GM21529 (cell line): ENCODE results near the gene TOPORS.
"Not testable (repeated sequence)": the region's sequence is repeated elsewhere in the genome, so short reads cannot be mapped to it uniquely, and the experiment has no call there.

Experiments
- ATAC-seq: cut with Tn5 transposase; IDR thresholded peaks from one replicate; pipeline ENCODE4 v1.9.1; 2021; ENCODE audit not compliant: unreplicated experiment

Gene TOPORS

DNA sequence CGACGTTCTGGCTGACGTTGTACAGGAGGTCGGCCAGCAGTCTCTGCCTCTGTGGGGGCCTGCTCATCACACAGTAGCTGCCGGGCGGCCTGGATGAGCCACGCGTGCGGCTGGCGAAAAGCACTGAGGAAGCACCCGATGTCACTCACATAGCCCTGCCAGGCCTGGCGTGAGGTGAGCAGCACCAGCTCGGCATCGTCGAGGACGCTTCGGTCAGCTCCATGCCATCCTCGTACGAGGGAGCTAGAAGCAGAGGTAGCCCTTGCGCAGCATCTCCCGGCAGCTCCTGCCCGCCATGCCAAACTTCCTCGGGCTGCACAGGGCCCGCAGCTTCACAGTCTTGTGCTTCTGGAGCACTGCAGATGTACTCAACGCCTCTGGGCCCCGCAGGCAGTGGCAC, 14.4 kb upstream of the TOPORS start:
- ATAC-seq = no peak

DNA sequence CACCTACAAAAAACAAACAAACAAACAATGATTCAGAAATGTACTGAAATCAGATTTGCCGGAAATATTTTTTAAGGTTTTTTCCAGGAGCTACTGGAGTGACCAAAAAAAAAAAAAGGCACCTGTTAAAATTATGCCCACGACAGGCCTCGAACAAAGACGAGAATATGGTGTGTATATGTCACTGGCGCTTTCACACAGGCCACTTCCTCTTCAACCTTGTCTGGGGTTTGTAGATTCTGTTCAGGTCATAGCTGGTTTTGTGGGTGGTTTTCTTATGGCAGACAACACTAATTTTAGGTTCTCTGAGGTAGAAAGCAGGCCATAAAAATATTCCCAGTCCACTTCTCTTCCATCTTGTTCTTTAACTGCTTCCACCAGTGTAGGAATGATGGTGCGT, 13.6 kb upstream of the TOPORS start:
- no peak for ATAC-seq

DNA sequence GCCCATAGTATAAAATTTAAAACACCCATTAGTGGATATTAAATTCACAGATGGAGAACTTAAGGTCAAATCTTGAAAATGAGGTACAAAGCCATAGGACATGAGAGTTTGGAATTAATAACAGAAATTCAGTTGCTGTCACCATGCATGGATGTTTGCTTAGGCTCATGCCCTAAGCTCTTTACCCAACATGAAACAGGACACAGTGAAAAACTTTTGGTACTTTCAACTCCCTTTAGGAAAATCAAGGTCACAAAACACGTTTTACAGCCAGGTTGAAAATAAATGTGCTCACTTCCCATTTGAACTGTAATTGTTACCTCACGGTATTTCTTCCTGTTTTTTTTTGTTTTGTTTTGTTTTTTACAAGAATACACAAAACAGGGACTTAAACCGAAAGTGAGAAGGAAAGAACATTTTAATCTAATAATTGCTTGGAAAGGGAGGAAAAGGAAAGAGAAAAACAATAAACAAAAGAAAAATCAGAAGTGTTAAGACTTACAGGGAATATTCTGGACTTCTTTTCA, 6.1 kb upstream of the TOPORS start:
- no peak for ATAC-seq

DNA sequence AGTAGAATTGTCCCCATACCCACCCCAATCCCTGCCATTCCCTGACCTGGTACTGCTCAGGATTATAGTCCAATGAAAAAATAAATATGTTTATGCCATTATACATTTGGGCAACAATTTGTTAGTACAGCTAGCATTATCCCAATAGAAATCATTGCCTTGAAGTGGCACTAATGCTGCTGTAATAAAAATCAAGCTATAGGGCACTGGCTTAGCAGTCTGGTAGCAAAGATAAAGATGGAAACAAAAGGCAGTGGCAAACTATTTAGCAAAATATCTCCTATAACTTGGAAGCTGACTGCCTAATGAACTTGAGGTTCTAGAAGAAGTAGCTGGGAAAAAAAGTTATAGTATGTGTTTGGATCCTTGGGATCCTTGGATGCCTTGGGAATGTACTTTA, 2.2 kb upstream of the TOPORS start:
- no peak for ATAC-seq

DNA sequence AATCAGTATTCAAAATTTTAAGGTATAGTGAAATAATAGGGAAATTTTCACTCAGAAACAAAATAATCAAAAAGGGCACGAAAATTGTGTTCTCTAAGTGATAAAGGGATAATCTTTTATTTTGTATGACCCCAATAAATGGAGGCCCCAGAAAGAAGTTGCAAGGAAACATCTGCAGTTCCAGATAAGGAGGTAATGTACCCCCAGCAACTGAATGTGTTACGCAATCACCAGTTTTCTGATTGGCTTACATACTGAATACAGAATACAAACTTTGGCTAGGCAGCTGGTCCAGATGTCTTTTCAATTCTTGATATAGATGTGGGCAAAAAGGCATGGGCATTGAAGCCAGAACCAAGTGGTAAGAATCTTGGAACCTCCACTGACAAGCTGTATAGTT, 1.7 kb upstream of the TOPORS start:
- no peak for ATAC-seq

DNA sequence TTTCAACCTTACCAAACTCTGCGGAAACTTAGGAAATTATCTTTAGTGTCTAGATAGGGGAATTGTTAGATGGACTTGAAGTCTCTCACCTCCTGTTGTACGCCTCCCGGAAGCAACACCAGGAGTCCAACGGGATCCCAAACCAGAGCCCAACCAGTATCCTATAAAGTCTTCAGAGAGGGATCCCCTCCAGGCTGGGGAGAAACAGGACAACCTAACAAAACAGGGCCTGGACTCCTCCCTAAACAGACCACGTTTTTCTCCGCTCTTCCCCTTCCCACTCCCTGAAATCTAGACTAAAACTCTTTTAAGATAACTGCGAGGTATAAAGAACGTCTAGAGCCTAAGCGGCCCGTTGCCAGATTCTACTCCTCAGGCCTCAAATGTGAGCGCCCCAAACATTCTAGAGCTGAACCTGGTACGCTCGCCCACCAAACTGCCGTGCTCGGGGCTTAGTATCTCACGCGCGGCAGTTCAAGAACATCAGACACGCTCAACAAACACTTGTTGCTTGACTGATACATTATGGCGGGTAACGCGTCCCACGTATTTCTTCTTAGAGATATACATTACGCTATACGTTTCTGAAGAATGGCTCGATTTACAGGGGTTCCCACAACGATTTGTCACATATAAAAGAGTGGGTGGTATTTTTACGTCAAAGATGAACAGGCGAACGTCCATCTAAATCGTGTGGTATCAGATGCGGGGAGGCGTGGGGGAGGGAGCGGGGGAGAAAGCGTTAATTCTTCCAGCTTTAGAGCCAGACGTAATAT, 922 bp downstream of the TOPORS start:
- ATAC-seq = peak; percentile 3

DNA sequence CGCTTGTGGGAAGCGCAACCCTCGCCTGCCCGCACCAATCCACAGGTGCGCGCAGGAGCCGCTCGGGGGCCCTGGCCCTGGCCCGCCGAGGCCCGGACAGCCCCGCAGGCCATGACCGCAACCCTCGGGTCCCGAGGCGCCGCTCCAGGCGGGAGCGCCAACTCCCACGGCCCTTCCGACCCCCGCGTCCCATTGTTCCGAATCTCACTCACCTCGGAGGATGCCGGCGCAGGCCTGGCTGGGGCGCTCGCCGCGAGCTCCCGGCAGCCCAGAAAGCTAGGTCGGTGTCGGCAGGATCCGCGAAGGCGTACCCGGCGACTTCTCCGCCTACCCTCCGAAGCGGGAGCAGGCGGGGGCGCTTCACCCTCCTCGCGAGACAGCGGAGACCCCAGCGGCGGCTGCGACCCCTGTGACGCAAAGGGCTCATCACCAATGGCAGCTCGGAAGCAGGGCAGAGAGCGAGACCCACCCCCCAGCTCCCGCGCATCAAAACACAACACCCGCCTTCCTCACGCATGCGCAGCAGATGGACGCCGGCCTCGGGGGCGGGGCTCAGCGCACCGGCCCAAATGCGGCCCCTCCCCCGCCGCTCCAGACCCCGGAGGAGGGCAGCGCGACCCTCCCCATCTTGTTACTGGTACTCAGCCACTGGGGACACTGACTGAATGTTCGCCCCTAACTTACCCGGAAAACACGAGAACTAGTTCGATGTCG, 1.7 kb downstream of the TOPORS start:
- peak; percentile 61 for ATAC-seq

DNA sequence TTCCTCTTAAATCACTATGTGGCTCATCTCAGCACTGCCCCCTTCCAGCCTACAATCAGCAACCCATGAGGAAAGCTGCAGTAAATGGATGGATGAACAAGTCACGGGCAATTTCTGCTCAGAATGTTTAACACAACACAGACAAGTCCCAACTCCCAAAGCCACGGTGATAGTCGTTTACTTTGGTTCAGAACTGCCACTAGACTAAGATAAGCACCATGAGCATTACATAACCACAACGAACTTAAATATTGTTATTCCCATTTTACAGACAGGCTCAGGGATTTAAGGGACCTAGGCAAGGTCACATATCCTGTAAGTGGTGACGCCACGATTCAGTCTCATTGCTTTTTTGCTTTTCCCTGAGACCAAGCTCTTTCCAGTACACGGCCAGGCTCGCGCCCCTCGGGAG, 2.2 kb downstream of the TOPORS start:
- no peak for ATAC-seq

DNA sequence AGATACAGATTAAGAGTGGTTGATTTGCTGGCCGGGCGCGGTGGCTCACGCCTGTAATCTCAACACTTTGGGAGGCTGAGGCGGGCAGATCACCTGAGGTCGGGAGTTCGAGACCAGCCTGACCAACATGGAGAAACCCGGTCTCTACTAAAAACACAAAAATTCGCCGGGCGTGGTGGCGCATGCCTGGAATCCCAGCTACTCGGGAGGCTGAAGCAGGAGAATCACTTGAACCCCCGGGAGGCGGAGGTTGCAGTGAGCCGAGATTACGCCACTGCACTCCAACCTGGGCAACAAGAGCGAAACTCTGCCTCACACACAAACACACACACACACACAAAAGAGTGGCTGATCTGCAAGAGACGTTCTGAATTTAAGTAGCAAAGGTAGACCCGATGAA, 4.2 kb downstream of the TOPORS start:
- not testable (repeated sequence) for ATAC-seq

DNA sequence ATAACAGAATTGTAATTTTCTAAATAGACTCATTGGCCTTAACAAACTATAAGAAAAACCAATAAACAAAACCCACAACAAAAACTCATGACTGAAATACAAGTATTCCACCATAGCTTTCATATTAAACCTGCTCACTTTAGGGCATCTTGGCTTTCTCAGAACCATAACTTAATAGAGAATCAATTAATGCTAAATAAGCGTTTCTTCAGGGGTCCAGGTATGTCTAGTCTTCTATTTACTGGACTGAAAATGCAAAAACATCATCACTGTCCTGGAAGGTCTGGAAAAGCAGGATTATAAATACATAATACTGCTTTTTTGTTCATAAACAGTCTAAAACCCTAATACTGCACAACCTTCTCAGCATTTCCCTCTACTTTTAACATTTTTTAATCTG, 6.5 kb downstream of the TOPORS start:
- ATAC-seq = no peak

DNA sequence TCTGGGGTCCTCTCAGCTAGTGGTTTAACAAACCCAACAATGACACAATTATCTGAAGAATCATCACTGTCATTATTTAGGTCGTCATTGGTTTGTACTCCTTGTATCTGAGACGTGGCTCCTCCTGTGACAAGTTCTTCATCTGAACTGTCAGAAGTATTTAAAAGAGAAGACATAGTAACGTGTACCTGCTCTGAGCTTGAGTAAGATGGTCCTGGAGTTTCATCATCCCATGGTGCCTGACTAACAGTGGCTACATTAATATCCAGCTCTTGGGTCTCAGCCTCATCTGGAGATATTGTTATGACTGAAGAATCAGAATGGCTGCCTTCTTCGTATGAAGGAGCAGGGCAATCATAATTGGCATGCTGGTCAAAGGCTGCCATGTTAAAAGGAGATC, 9.3 kb downstream of the TOPORS start:
- no peak for ATAC-seq

DNA sequence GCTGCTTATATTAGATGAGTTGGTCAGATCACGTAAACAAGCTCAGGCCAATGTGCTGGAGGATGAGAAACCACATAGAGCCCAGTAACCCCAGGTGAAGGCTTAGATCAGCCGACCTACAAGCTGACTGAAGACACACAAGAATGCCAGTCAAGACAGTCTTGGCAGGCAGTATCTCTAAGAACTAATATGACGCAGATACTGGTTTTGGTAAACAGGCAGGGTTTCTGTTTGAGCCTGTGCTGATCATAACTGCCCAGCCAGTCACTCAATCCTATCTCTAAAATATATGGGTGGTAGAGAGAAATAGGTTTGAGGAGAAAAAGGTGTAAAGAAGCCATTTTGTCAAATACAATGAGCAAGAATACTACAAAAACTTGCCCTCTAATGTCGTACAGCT, 18.6 kb downstream of the TOPORS start:
- ATAC-seq = no peak

DNA sequence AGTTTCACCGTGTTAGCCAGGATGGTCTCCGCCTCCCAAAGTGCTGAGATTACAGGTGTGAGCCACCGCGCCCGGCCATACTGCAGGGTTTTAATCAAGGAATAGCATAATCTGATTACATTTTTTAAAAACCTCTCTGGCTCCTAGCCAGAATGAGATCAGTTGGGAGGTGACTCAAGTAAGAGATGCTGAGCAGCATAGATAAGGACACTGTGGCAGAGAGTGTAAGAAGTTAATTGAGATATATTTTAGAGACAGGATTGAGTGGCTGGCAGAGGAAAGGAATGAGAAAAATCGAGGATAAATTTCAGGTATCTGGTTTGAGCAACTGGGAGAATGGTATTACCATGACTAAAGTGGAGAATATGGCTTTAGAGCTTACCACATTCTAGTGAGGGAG, 19.1 kb downstream of the TOPORS start:
- no peak for ATAC-seq

DNA sequence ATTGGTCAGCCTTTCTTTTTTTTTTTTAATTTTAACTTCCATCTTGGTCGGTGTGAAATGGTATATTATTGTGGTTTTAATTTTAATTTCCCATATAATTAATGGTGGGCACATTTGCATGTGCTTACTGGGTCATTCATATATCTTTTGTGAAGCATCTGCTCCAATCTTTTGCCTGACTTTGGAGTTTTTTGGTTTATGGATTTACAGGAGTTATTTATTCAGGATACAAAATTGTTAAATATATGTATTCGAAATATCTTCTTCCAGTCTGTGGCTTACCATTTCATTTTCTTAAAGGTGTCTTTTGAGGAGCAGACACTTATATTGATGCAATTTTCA, 25.7 kb downstream of the TOPORS start:
- no peak for ATAC-seq

DNA sequence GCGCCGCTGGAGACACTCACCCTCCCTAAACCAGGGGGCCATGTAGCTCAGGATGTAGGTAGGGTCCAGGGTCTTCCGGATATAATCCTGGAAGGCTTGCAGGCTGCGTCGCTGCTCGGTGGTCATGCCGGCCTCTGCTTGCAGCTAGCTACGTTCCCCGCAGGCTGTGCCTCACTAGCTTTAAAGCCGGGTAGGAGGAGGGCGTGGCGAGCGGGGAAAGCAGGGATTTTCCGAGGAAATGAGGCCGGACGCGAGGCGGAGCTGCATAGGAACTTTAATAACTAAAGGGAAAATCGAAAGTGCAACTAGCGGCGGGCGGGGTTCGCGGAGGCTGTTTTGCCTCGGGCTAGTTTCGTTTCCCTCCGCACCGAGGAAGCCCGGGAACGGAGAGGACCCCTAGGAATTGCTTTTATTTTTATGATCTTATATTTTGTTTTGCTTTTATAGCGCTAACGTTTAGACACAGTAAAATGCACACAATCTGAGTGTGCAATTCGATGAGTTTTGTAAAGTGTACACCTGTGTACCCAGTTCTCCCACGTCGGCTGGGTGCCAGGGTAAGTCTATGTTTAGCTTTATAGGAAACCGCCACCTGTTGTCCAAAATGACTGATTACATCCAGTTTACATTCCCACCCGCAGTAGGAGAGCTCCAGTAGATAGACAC, 26.2 kb downstream of the TOPORS start, which contains the start of gene RIGI:
Gene RIGI, minus strand, starts transcription at position 156 of the 666 bp plus-strand sequence. Its CDS starts 30 bp downstream, at position 126.
- ATAC-seq = peak; percentile 67

DNA sequence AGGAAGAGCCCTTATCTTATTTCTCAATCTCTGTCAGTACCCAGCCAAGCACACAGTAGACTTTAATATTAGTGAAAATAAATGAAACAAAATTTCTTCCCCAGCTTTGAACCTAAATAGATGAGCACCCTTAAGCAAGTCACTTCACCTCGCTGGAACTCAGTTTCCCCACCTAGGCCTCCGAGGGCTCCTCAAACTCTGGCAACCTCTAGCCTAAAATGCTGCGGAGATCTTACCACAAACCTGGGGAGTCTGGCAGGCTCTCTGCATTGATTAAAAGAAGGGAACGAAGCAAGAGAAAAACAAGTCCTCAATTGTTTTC, 26.7 kb downstream of the TOPORS start:
- peak; percentile 22 for ATAC-seq

DNA sequence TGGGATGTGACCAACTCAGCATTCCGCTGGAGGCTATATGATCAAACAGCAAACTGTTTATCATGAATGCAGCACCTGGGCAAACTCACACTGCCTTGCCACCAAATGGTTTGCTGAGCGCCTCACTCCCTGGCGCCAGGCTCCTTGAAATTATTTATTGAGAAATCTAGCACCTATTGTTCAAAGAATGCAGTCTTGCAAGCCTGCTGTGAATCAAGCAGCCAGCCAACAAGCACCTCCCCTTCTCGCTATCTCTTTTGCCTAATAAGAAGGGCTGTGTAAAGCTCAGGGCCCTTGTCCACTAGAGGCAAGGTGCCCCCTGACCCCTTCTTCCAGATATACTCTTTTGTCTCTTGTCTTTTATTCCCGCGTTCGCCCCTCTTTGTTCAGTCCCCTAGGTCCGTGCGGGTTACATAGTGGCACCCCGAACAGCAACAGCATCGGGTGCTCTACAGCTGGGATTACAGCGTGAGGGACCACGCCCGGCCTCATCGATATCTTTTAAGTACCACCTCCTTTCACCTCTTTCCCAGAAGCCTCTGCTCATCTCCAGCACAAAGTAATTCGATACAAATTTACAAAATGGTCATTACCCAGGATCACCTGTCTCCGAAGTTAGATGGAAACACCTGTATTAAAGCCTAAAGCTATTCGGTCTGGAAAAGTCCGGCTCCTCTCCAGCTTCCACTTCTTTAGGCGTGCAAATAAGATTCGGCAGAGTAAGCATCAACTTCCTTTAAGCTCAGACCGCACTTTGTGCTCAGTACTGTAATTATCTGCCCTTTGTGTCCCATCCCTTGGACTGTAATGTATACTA, 27.3 kb downstream of the TOPORS start:
- peak; percentile 28 for ATAC-seq

DNA sequence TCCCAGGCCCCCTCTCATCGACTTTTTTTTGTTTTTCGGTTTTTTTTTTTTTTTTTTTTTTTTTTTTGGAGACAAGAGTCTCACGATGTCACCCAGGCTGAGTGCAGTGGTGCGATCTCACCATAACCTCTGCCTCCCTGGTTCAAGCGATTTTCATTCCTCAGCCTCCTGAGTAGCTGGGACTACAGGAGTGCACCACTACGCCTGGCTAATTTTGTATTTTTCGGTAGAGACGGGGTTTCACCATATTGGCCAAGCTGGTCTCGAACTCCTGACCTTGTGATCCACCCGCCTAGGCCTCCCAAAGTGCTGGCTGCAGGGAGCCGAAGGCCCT, 27.9 kb downstream of the TOPORS start:
- not testable (repeated sequence) for ATAC-seq

DNA sequence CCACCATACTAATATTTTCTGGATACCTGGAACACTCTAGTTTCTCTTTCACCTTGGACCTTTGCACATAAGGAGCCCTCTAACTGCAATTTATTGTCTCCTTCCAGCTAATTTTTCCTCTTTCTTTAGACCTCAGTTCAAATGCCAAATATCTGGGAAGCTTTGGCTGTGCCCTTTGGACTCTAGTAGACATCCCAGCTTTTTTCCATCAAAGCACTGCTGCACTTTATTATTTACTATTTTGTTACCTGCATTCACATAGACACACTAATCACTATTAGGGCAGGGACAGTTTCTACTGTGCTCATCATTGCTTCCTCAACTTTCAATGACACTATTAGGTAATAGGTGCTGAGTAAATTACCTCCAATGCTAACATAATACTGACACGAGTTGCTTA, 28.5 kb downstream of the TOPORS start:
- no peak for ATAC-seq

DNA sequence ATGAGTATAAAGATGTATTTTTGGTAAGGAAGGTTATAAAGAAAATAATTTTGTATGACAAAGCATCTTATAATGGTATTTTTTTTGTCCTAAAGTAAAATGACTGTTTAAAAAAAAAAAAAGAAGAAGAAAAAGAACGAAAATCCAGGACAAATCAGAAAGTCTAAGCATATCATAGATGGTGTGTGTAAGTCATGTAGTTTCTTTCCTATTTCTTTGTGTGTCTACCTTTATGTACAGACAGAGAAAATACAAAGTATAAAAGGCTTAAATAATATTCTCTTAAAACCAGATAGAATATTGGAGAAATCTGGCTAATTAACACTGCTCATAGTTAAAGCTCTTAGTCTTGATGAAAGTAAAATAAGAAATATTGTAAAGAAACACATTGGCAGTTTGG, 34.1 kb downstream of the TOPORS start:
- ATAC-seq = no peak

DNA sequence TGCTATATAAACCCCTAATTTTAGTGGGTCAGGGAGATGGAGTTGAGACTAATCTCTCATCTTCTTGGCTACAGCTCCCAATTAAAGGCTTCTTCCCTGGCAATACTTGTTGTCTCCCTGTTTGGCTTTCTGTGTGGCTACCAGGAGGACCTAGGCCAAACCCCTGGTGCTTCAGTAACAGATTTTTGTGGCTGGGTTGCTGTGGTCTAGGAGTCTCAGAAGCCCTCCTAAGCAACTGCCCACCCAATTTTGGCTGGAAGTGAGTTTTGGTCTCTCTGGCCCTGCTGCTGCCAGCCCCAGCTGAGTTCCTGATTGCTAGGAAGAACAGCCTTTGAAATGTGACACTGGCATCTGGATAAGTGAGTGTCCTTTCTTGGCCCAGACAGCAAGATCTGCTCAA, 36.1 kb downstream of the TOPORS start:
- ATAC-seq = no peak
